GM13977 (cell line): ENCODE results near the gene ITGAL.
A peak's percentile ranks its signal among the peaks of the same experiment; 100 is the strongest.

ENCODE experiments used
- DNase-seq: peaks from one replicate; pipeline ENCODE4 v3.0.0; 2012; ENCODE audit warnings: low spot score
- CTCF ChIP-seq: IDR thresholded peaks from 2 replicates; pipeline ENCODE4 v1.5.1; 2012; ENCODE audit warnings: mild to moderate bottlenecking, control low read depth; ENCODE audit not compliant: insufficient read depth; ENCODE audit errors: extremely low read depth, missing control alignments
- in situ Hi-C: fragments of 300-500 bp; cut with MboI; formaldehyde crosslinking; loops from one replicate; pipeline ENCODE4 v1.12.0; 2022; ENCODE audit warnings: low sequenced_read_pairs, low pct_unique_long_range_greater_than_20kb, mixed read lengths, inconsistent platforms; ENCODE audit not compliant: unreplicated experiment

ITGAL gene

GRCh38 chr16:30562021-30562420, 89.5 kb downstream of the ITGAL start:
- DNase-seq = no peak
- in situ Hi-C loops = no loop called here
- TF ChIP-seq CTCF = no peak

GRCh38 chr16:30565526-30565925, 93.0 kb downstream of the ITGAL start:
- DNase-seq = no peak
- in situ Hi-C loops = no loop called here
- TF ChIP-seq CTCF = no peak

DNA sequence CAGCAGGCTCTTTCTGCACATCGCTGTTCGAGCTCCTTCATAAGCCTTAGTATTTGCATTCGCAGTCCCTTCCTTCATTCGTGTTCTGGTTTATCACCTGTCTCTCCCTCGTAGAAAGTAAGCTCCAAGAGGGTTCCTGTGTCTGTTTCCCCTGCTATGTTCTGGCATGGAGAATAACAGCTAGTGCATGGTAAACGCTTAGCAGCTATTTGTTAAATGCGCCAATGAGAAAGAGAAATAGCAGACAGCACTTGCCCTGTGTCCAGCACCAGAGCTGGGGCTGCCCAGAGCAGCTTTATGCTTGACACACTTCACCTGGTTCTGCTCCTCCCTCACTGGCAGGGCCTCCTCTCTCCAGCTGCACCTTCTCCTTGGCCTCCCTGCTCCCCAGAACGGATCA, 93.4 kb downstream of the ITGAL start:
- TF ChIP-seq CTCF = no peak
- in situ Hi-C loops = no loop called here
- DNase-seq = no peak

DNA sequence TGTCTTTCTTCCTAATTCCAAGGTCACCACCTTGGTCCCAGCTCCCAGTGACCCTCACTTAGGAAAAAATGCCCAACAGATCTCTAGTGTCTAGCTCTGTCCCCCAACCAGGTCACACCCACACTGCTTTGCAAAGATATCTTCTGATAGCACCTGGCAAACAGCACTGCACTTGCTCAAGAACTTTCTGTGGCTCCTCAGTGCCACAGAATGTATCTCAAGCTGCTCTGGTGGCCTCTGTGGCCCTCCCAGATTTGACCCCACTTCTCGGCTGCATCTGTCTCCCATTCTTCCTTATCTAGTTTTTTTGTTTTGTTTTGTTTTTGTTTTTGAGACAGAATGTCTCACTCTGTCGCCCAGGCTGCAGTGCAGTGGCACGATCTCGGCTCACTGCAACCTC, 94.0 kb downstream of the ITGAL start:
- in situ Hi-C loops = no loop called here
- no peak for DNase-seq
- no peak for TF ChIP-seq CTCF

DNA sequence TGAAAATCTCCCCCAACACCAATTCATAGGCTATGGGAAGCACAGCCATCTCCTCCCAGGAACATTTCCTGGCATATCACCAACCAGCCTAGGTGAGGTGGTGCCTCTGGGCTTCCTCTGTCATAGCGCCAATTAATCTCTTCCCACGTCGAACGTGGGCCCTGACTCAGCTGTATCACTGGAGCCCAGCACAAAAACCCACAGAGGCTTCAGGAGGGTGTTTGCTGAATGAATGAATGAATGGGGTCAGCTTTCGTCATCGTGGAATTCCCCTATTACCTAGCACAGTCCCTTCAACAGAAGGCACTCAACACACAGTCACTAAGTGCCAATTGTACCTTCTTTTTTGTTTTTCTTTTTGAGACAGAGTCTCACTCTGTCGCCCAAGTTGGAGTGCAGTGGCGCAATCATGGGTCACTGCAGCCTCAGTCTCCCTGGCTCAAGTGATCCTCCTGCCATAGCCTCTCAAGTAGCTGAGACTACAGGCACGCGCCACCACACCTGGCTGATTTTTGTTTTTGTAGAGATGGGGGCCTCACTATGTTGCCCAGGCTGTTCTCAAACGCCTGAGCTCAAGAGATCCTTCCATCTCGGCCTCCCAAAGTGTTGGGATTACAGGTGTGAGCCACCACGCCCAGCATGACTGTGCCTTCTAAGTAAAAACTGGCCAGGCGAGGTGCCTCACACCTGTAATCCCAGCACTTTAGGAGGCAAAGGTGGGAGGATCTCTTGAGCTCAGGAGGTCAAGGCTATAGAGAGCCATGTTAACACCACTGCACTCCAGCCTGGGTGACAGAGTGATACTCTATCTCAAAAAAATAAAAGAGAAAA, 94.8 kb downstream of the ITGAL start:
- DNase-seq = peak; percentile 57
- TF ChIP-seq CTCF = no peak
- in situ Hi-C loops = no loop called here

DNA sequence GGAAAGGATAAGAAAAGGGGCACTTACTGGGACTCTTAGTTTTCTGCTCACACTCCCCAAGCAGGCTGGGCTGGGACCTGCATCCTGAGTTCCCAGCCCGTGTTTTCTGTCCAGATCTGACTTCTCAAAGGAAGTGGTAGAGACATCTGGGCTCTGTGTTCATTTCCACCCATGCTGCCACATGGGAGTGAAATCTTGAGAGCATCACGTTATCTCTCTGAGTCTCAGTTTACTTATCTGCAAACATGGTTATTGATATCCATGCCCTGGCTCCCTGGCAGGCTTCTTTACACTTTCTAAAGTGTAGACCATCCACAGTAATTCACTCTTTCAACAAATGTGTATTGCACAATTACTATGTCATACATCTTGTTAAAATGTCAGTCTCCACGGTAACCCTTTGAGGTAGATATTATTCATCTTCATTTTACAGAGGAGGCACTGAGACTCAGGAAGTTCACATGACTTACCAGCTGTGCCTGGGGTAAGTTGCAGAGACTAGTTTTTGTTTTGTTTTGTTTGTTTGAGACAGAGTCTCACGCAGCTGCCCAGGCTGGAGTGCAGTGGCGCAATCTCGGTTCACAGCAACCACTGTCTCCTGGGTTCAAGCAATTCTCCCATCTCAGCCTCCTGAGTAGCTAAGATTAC, 95.6 kb downstream of the ITGAL start:
- TF ChIP-seq CTCF = no peak
- in situ Hi-C loops = no loop called here
- DNase-seq = peak; percentile 76
